Osteocyte (in vitro differentiated cells): ENCODE results near the gene RTF1. TPM values are rescaled to one million over a fixed set of nuclear protein-coding genes. Genes with fewer than 3 reads are reported as not detected.
A peak's percentile ranks its signal among the peaks of the same experiment; 100 is the strongest.

Source experiments
- DNase-seq: peaks from one replicate; pipeline ENCODE4 v3.0.0; 2021; ENCODE audit warnings: mixed read lengths; ENCODE audit not compliant: unreplicated experiment; ENCODE audit errors: extremely low spot score
- H3K27ac Mint-ChIP-seq: one replicate; pipeline ENCODE4 v1.8.0; 2021; ENCODE audit warnings: mild to moderate bottlenecking, mixed read lengths; ENCODE audit not compliant: unreplicated experiment
- H3K27me3 Mint-ChIP-seq: one replicate; pipeline ENCODE4 v1.8.0; 2021; ENCODE audit warnings: mixed read lengths; ENCODE audit not compliant: unreplicated experiment
- H3K36me3 Mint-ChIP-seq: one replicate; pipeline ENCODE4 v1.8.0; 2021; ENCODE audit warnings: mixed read lengths; ENCODE audit not compliant: unreplicated experiment
- H3K4me1 Mint-ChIP-seq: one replicate; pipeline ENCODE4 v1.8.0; 2021; ENCODE audit warnings: mixed read lengths; ENCODE audit not compliant: unreplicated experiment
- H3K4me3 Mint-ChIP-seq: one replicate; pipeline ENCODE4 v1.8.0; 2021; ENCODE audit warnings: mild to moderate bottlenecking, moderate library complexity, mixed read lengths; ENCODE audit not compliant: unreplicated experiment
- H3K9me3 Mint-ChIP-seq: one replicate; pipeline ENCODE4 v1.8.0; 2021; ENCODE audit warnings: mixed read lengths; ENCODE audit not compliant: unreplicated experiment
- CTCF ChIP-seq: fragments of 200-600 bp; sonication (generic); IDR thresholded peaks from 2 replicates; pipeline ENCODE4 v1.5.0; 2021; ENCODE audit warnings: antibody characterized with exemption, mild to moderate bottlenecking, moderate library complexity
- total RNA-seq: library from RNA; stranded (reverse); gene quantifications from 2 replicates; pipeline ENCODE4 v1.2.1, GENCODE V29; 2021

The RTF1 gene
- total RNA-seq, 1 donor from 2014 or later = 43.0 TPM

GRCh38 chr15:41408234-41408641 lies 8.7 kb upstream of the RTF1 start:
- Mint-ChIP-seq H3K4me3 (no peak overlapping the region), H3K4me1 (peaks cover 7% of the 10 kb centered on the region), H3K36me3 (no peaks in the 10 kb centered on the region), H3K27me3 (no peaks in the 10 kb centered on the region), H3K27ac (no peak overlapping the region), H3K9me3 (no peaks in the 10 kb centered on the region)
- no peak for TF ChIP-seq CTCF
- no peak for DNase-seq

DNA sequence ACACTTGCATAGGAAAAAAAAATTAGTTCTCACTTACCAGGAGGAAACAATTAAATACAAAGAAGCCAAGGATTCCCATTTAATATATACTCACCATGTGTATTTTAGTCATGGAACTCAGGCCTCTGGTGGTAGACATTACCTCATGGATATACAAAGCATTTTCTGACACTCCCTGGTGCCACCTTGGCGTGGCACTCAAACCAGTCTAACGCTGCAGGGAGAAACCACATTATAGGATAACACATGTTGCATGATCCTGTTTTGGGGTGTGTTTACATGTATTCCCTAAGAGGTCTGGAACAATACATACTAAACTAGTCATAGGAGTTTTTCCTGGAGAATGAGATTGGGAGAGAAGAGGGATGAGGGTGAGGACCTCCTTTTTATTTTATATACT lies 5.9 kb upstream of the RTF1 start:
- no peaks in the 10 kb centered on the region for H3K9me3 Mint-ChIP-seq
- no peak overlapping the region for H3K27ac Mint-ChIP-seq
- no peak overlapping the region for H3K4me3 Mint-ChIP-seq
- DNase-seq = no peak
- no peaks in the 10 kb centered on the region for H3K36me3 Mint-ChIP-seq
- TF ChIP-seq CTCF = no peak
- peaks cover 7% of the 10 kb centered on the region for H3K4me1 Mint-ChIP-seq
- H3K27me3 Mint-ChIP-seq = no peaks in the 10 kb centered on the region

DNA sequence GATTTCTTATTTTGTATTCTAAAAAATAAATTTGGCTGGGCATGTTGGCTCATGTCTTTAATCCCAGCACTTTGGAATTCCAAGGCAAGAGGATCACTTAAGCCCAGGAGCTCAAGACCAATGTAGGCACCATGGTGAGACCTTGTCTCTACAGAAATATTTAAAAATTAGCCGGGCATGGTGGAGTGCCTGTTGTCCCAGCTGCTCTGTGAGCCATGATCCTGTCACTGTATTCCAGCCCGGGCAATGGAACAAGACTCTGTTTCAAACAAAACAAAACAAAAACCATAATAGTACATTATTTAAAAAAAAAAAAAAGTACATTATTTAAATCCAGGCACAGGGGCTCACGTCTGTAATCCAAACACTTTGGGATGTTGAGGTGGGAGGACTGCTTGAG lies 5.5 kb upstream of the RTF1 start:
- Mint-ChIP-seq H3K4me1 (peaks cover 11% of the 10 kb centered on the region), H3K27me3 (no peaks in the 10 kb centered on the region), H3K4me3 (no peak overlapping the region), H3K27ac (no peak overlapping the region), H3K36me3 (no peaks in the 10 kb centered on the region), H3K9me3 (no peaks in the 10 kb centered on the region)
- TF ChIP-seq CTCF = no peak
- DNase-seq = no peak

DNA sequence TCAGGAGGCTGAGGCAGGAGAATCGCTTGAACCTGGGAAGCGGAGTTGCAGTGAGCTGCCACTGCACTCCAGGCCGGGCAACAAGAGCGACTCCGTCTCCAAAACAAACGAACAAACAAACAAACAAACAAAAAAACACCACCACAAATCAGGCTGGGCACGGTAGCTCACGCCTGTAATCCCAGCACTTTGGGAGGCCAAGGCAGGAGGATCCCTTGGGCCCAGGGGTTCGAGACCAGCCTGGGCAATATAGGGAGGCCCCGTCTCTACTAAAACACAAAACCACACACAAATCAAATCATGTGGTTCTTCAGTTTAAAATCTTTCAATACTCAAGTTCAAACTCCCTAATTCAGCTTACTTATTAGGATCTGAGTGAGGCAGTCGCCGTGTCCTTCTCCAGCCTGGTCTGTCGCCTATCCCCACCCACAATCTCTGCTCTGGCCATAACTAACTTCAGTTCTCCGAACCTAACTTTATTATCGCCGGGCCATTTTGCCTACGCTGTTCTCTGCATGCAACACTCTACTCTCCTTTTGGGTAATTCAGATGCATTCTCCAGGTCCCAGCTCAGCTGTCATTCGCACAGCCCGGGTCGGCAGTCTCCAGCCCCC lies 660 bp upstream of the RTF1 start:
- peak overlapping the region; percentile 97 for H3K27ac Mint-ChIP-seq
- no peaks in the 10 kb centered on the region for H3K36me3 Mint-ChIP-seq
- H3K9me3 Mint-ChIP-seq = no peaks in the 10 kb centered on the region
- peaks cover 34% of the 10 kb centered on the region for H3K4me1 Mint-ChIP-seq
- TF ChIP-seq CTCF = no peak
- no peak for DNase-seq
- H3K4me3 Mint-ChIP-seq = peak overlapping the region; percentile 96
- no peaks in the 10 kb centered on the region for H3K27me3 Mint-ChIP-seq

DNA sequence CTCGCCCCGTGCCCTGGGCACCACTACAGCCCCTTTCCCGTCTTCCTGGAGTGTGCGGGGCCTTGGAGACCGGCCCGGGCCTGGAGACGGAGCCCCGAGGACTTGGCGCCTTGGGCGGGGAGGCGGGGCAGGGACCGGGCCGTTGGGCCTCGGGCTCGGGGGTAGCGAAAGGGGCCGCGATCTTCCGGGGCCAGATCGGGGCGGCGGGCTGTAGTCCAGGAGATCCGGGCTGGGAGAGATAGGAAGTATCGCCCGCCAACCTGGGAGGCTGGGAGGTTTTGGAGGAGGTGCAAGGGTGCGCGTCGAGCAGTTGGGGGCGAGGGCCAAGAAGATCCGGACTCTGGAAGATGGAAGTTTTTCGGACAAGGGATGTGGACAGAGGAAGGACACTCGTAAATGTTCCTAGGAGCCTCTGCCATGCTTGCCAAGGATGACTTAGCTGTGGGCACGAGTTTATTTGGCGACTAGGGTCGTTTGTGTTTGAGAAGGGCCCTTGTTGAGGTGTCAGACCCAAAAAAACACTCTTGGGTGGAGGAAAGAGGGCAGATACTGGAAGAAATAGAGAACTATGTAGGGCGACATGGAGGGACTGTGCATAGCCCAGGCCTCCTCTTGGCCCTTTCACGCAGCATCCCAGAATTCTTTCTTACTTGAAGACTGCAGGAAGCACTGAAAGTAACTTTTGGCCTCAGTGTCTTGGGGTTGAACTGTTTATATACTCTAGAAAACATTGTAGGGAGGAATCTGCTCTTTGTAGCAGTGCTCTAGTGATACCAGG lies 712 bp downstream of the RTF1 start:
- Mint-ChIP-seq H3K9me3 (no peaks in the 10 kb centered on the region), H3K36me3 (no peaks in the 10 kb centered on the region), H3K27me3 (no peaks in the 10 kb centered on the region), H3K4me1 (peaks cover 43% of the 10 kb centered on the region), H3K4me3 (peak overlapping the region; percentile 96), H3K27ac (peak overlapping the region; percentile 95)
- TF ChIP-seq CTCF = no peak
- no peak for DNase-seq
